Neural cell (in vitro differentiated cells): ENCODE results near the gene CPT1A. TPM values are rescaled to one million over a fixed set of nuclear protein-coding genes. Genes with fewer than 3 reads are reported as not detected.

Experiments
- H2AFZ ChIP-seq: fragments of 200-600, 300-800 bp; sonication (generic), shearing (Covaris generic); 2 replicates; pipeline ENCODE4 v1.6.0; 2014; ENCODE audit warnings: low read depth, mild to moderate bottlenecking, antibody characterized with exemption, low read length, moderate library complexity
- H3F3A ChIP-seq: fragments of 200-600 bp; shearing (Covaris generic); 2 replicates; pipeline ENCODE4 v1.6.1; 2016; ENCODE audit warnings: mild to moderate bottlenecking, moderate library complexity, mixed read lengths, antibody characterized with exemption, low read length; ENCODE audit not compliant: insufficient read depth, poor library complexity, severe bottlenecking
- H3K27ac ChIP-seq: fragments of 200-600, 300-800 bp; sonication (generic), shearing (Covaris generic); 2 replicates; pipeline ENCODE4 v1.5.1; 2014; ENCODE audit warnings: mild to moderate bottlenecking, low read length, moderate library complexity
- H3K27me3 ChIP-seq: fragments of 300-800, 200-600 bp; sonication (generic), shearing (Covaris generic); 2 replicates; pipeline ENCODE4 v1.6.0; 2014; ENCODE audit warnings: mild to moderate bottlenecking, low read depth, low read length, moderate library complexity; ENCODE audit not compliant: insufficient read depth
- H3K36me3 ChIP-seq: fragments of 300-800, 200-600 bp; sonication (generic), shearing (Covaris generic); 2 replicates; pipeline ENCODE4 v1.5.1; 2014; ENCODE audit warnings: mild to moderate bottlenecking, antibody characterized with exemption, low read length, moderate library complexity; ENCODE audit not compliant: insufficient read depth
- H3K4me2 ChIP-seq: fragments of 300-800, 200-600 bp; sonication (generic), shearing (Covaris generic); 2 replicates; pipeline ENCODE4 v1.6.0; 2014; ENCODE audit warnings: mild to moderate bottlenecking, low read length
- H3K4me3 ChIP-seq: fragments of 300-800, 200-600 bp; sonication (generic), shearing (Covaris generic); 2 replicates; pipeline ENCODE4 v1.5.1; 2014; ENCODE audit warnings: mild to moderate bottlenecking, low read length, moderate library complexity
- H3K79me2 ChIP-seq: fragments of 200-600 bp; shearing (Covaris generic); replicated peaks from 2 replicates; pipeline ENCODE4 v1.6.0; 2014; ENCODE audit warnings: mild to moderate bottlenecking, low read length, moderate library complexity; ENCODE audit not compliant: insufficient read depth
- H3K9ac ChIP-seq: fragments of 300-800, 200-600 bp; sonication (generic), shearing (Covaris generic); 2 replicates; pipeline ENCODE4 v1.6.1; 2016; ENCODE audit warnings: mild to moderate bottlenecking, low read length, mixed read lengths
- H3K9me2 ChIP-seq: fragments of 200-600 bp; shearing (Covaris generic); 2 replicates; pipeline ENCODE4 v1.6.1; 2016; ENCODE audit warnings: mild to moderate bottlenecking, low read length, mixed read lengths; ENCODE audit not compliant: insufficient read depth
- H3K9me3 ChIP-seq: fragments of 200-600, 300-800 bp; sonication (generic), shearing (Covaris generic); 2 replicates; pipeline ENCODE4 v1.6.1; 2016; ENCODE audit warnings: mild to moderate bottlenecking, mixed run types, low read length, moderate library complexity, mixed read lengths
- H4K20me1 ChIP-seq: fragments of 200-600 bp; shearing (Covaris generic); 2 replicates; pipeline ENCODE4 v1.6.1; 2016; ENCODE audit warnings: mild to moderate bottlenecking, mixed run types; ENCODE audit not compliant: insufficient read depth
- CTCF ChIP-seq: fragments of 450-650 bp; IDR thresholded peaks from 2 replicates; pipeline ENCODE4 v1.5.1; 2014; ENCODE audit warnings: antibody characterized with exemption, mild to moderate bottlenecking, moderate library complexity; ENCODE audit not compliant: poor library complexity, severe bottlenecking
- EP300 ChIP-seq: fragments of 450-650 bp; conservative IDR thresholded peaks from 2 replicates; pipeline ENCODE4 v1.6.1; 2014; ENCODE audit warnings: antibody characterized with exemption, mild to moderate bottlenecking, moderate library complexity; ENCODE audit not compliant: poor library complexity, severe bottlenecking
- EZH2 ChIP-seq: fragments of 200-600, 300-800 bp; shearing (Covaris generic), sonication (generic); IDR thresholded peaks from 2 replicates; pipeline ENCODE4 v1.6.1; 2014; ENCODE audit warnings: antibody characterized with exemption, low read length, borderline replicate concordance, mild to moderate bottlenecking; ENCODE audit not compliant: insufficient read depth, poor library complexity, severe bottlenecking
- MXI1 ChIP-seq: fragments of 450-650 bp; conservative IDR thresholded peaks from 2 replicates; pipeline ENCODE4 v1.6.1; 2014; ENCODE audit warnings: antibody characterized with exemption, mild to moderate bottlenecking; ENCODE audit not compliant: poor library complexity, severe bottlenecking
- POLR2AphosphoS5 ChIP-seq: IDR thresholded peaks from 2 replicates; pipeline ENCODE4 v1.6.1; 2012
- RAD21 ChIP-seq: fragments of 450-650 bp; conservative IDR thresholded peaks from 2 replicates; pipeline ENCODE4 v1.6.1; 2014; ENCODE audit warnings: antibody characterized with exemption, mild to moderate bottlenecking, moderate library complexity
- SMC3 ChIP-seq: fragments of 450-650 bp; conservative IDR thresholded peaks from 2 replicates; pipeline ENCODE4 v1.6.1; 2014; ENCODE audit warnings: antibody characterized with exemption, mild to moderate bottlenecking, moderate library complexity; ENCODE audit not compliant: poor library complexity
- TAF1 ChIP-seq: IDR thresholded peaks from 2 replicates; pipeline ENCODE4 v1.6.1; 2012; ENCODE audit warnings: low read depth
- polyA plus RNA-seq: library from polyadenylated mRNA; depleted of rRNA; stranded (reverse); fragments of >200 nt; gene quantifications from 2 replicates; pipeline ENCODE4 v1.2.3, GENCODE V29; 2014
- TF ChIP-seq, protein P1 (sequence below): IDR thresholded peaks from 2 replicates; pipeline ENCODE4 v1.6.1; 2012; ENCODE audit warnings: borderline replicate concordance

Gene CPT1A
- polyA plus RNA-seq, 1 donor from 2014 or later = 0.35 TPM

DNA sequence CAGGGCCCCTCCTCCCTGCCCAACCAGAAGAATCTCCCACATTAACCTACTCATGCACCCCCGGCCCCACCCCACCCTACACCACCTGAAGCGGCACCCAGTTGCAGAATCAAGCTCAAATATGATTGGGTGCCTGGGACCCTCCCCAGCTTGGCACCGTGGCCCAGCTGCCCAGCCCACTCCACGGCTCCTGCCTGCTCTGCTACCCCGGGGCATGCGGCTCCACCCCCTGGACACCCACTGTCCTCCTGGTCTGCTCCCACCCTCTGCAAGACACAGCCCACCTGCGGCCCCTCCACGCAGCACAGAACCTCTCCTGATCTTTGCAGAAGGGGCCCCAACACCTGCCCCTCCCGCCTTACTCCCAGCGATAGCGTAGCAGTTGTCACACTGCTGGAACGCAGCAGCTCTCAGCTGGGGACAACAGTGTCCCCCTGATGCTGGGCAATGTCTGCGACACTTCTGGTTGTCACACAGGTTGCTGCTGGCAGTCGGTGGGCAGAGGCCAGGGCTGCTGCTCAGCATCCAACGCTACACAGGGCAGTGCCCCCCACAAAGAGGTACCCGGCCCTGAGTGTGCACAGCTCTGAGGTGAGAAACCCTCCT lies 58.4 kb downstream of the CPT1A start:
- Histone ChIP-seq H4K20me1 (no peaks in the 10 kb centered on the region), H3K4me2 (no peak overlapping the region), H3K27me3 (no peaks in the 10 kb centered on the region), H3K9ac (no peak overlapping the region), H3K27ac (no peak overlapping the region), H3K36me3 (no peaks in the 10 kb centered on the region), H3K9me2 (no peaks in the 10 kb centered on the region), H3K79me2 (no peaks in the 10 kb centered on the region), H2AFZ (no peak overlapping the region), H3K4me3 (no peak overlapping the region), H3K9me3 (no peaks in the 10 kb centered on the region), H3F3A (no peaks in the 10 kb centered on the region)
- no peak for TF ChIP-seq CTCF
- TF ChIP-seq MXI1 = no peak
- no peak for TF ChIP-seq POLR2AphosphoS5
- TF ChIP-seq, protein P1, sequence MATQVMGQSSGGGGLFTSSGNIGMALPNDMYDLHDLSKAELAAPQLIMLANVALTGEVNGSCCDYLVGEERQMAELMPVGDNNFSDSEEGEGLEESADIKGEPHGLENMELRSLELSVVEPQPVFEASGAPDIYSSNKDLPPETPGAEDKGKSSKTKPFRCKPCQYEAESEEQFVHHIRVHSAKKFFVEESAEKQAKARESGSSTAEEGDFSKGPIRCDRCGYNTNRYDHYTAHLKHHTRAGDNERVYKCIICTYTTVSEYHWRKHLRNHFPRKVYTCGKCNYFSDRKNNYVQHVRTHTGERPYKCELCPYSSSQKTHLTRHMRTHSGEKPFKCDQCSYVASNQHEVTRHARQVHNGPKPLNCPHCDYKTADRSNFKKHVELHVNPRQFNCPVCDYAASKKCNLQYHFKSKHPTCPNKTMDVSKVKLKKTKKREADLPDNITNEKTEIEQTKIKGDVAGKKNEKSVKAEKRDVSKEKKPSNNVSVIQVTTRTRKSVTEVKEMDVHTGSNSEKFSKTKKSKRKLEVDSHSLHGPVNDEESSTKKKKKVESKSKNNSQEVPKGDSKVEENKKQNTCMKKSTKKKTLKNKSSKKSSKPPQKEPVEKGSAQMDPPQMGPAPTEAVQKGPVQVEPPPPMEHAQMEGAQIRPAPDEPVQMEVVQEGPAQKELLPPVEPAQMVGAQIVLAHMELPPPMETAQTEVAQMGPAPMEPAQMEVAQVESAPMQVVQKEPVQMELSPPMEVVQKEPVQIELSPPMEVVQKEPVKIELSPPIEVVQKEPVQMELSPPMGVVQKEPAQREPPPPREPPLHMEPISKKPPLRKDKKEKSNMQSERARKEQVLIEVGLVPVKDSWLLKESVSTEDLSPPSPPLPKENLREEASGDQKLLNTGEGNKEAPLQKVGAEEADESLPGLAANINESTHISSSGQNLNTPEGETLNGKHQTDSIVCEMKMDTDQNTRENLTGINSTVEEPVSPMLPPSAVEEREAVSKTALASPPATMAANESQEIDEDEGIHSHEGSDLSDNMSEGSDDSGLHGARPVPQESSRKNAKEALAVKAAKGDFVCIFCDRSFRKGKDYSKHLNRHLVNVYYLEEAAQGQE = no peak
- TF ChIP-seq EZH2 = no peak
- TF ChIP-seq EP300 = no peak
- TF ChIP-seq SMC3 = no peak
- TF ChIP-seq RAD21 = no peak
- TF ChIP-seq TAF1 = no peak

- no peak overlapping the region for H2AFZ ChIP-seq
- TF ChIP-seq MXI1 (no peak), EP300 (no peak), EZH2 (no peak), POLR2AphosphoS5 (no peak), RAD21 (no peak), SMC3 (no peak), CTCF (no peak), TAF1 (no peak)
- TF ChIP-seq, protein P1 = no peak
- no peak overlapping the region for H3K4me2 ChIP-seq
- H3K9ac ChIP-seq = no peak overlapping the region
- H3K27me3 ChIP-seq = no peaks in the 10 kb centered on the region
- no peaks in the 10 kb centered on the region for H3K9me2 ChIP-seq
- no peaks in the 10 kb centered on the region for H3F3A ChIP-seq
- H4K20me1 ChIP-seq = no peaks in the 10 kb centered on the region
- H3K4me3 ChIP-seq = no peak overlapping the region
- no peaks in the 10 kb centered on the region for H3K9me3 ChIP-seq
- no peaks in the 10 kb centered on the region for H3K36me3 ChIP-seq
- H3K79me2 ChIP-seq = no peaks in the 10 kb centered on the region
- H3K27ac ChIP-seq = no peak overlapping the region
Observed at GRCh38 chr11:68782711-68783110, 59.0 kb downstream of the CPT1A start.
